H1 (cell line): ENCODE results near the gene WRAP73. TPM values are rescaled to one million over a fixed set of nuclear protein-coding genes. Genes with fewer than 3 reads are reported as not detected.

ENCODE experiments used
- BRCA1 ChIP-seq: IDR thresholded peaks from 2 replicates; pipeline ENCODE4 v1.6.1; 2012; ENCODE audit warnings: low read depth, low read length, improper control_type of control experiment
- YY1 ChIP-seq: IDR thresholded peaks from 2 replicates; pipeline ENCODE4 v1.6.1; 2011; ENCODE audit warnings: low read depth, mild to moderate bottlenecking, low read length
- polyA plus RNA-seq, 7 experiments: library from polyadenylated mRNA; depleted of rRNA in 3 of 7; stranded (reverse) in 5 of 7; unstranded in 2 of 7; fragments of >200 nt in 5 of 7; fragments of 200-250 nt in 2 of 7; gene quantifications; 1 replicate in 5 of 7; 2 replicates in 1 of 7; 4 replicates in 1 of 7; pipeline versions ENCODE4 v1.2.1 to v1.2.3, GENCODE V29; 2011 to 2013; ENCODE audit warnings: missing spikeins in 2 of 7, mixed read lengths in 2 of 7
- total RNA-seq: library from RNA; stranded (reverse); fragmentation: NEBNext Ultra II Directional; extraction: Animal tissue kit (Norgen Biotek cat#: 25700); gene quantifications from 2 replicates; pipeline ENCODE4 v1.2.1, GENCODE V29; 2021
- TF ChIP-seq, protein P1 (sequence below): fragments of 300-600 bp; sonication (generic); IDR thresholded peaks from 2 replicates; pipeline ENCODE4 v1.7.1; 2012; ENCODE audit warnings: low read length, moderate library complexity, mild to moderate bottlenecking, inconsistent platforms; ENCODE audit not compliant: insufficient replicate concordance
- TF ChIP-seq, protein P2 (sequence below), 3 experiments: IDR thresholded peaks; 1 replicate in 2 of 3; 2 replicates in 1 of 3; pipeline versions ENCODE4 v1.5.1 to v1.6.1; 2011; ENCODE audit warnings: low read length in 3 of 3, mild to moderate bottlenecking in 3 of 3, inconsistent platforms in 2 of 3, low read depth in 1 of 3, moderate library complexity in 1 of 3; ENCODE audit not compliant: insufficient read depth in 1 of 3; ENCODE audit errors: control extremely low read depth in 1 of 3
- TF ChIP-seq, protein P3 (sequence below): IDR thresholded peaks from 2 replicates; pipeline ENCODE4 v1.6.1; 2011; ENCODE audit warnings: low read depth, mild to moderate bottlenecking, low read length; ENCODE audit not compliant: insufficient read depth

WRAP73 gene
- total and polyA plus RNA-seq, 2 of the 8 experiments (the other 6 are each of a cell fraction or from before 2014, with no cell fraction given), result 30.3 to 50.7 TPM

DNA sequence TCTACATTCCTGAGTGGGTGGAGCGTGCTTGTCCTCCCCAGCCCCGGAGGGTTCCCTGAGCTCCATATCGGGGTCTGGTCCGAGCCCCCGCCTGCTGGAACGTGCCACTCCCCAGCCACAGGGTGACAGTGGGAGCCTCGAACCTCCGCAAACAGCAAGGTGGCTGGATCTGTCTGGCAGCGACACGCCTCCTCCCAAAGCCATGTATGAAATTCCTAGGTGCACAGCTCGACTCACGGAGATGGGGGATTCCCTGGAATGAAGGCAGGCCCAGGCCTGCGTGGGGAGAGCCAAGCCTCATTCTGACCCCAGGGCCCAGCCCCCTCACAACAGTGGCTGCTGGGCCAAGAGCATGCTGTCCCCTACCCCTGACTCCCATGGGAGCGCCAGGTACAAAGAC is 35.3 kb upstream of the WRAP73 start (continued):
- TF ChIP-seq, protein P1, sequence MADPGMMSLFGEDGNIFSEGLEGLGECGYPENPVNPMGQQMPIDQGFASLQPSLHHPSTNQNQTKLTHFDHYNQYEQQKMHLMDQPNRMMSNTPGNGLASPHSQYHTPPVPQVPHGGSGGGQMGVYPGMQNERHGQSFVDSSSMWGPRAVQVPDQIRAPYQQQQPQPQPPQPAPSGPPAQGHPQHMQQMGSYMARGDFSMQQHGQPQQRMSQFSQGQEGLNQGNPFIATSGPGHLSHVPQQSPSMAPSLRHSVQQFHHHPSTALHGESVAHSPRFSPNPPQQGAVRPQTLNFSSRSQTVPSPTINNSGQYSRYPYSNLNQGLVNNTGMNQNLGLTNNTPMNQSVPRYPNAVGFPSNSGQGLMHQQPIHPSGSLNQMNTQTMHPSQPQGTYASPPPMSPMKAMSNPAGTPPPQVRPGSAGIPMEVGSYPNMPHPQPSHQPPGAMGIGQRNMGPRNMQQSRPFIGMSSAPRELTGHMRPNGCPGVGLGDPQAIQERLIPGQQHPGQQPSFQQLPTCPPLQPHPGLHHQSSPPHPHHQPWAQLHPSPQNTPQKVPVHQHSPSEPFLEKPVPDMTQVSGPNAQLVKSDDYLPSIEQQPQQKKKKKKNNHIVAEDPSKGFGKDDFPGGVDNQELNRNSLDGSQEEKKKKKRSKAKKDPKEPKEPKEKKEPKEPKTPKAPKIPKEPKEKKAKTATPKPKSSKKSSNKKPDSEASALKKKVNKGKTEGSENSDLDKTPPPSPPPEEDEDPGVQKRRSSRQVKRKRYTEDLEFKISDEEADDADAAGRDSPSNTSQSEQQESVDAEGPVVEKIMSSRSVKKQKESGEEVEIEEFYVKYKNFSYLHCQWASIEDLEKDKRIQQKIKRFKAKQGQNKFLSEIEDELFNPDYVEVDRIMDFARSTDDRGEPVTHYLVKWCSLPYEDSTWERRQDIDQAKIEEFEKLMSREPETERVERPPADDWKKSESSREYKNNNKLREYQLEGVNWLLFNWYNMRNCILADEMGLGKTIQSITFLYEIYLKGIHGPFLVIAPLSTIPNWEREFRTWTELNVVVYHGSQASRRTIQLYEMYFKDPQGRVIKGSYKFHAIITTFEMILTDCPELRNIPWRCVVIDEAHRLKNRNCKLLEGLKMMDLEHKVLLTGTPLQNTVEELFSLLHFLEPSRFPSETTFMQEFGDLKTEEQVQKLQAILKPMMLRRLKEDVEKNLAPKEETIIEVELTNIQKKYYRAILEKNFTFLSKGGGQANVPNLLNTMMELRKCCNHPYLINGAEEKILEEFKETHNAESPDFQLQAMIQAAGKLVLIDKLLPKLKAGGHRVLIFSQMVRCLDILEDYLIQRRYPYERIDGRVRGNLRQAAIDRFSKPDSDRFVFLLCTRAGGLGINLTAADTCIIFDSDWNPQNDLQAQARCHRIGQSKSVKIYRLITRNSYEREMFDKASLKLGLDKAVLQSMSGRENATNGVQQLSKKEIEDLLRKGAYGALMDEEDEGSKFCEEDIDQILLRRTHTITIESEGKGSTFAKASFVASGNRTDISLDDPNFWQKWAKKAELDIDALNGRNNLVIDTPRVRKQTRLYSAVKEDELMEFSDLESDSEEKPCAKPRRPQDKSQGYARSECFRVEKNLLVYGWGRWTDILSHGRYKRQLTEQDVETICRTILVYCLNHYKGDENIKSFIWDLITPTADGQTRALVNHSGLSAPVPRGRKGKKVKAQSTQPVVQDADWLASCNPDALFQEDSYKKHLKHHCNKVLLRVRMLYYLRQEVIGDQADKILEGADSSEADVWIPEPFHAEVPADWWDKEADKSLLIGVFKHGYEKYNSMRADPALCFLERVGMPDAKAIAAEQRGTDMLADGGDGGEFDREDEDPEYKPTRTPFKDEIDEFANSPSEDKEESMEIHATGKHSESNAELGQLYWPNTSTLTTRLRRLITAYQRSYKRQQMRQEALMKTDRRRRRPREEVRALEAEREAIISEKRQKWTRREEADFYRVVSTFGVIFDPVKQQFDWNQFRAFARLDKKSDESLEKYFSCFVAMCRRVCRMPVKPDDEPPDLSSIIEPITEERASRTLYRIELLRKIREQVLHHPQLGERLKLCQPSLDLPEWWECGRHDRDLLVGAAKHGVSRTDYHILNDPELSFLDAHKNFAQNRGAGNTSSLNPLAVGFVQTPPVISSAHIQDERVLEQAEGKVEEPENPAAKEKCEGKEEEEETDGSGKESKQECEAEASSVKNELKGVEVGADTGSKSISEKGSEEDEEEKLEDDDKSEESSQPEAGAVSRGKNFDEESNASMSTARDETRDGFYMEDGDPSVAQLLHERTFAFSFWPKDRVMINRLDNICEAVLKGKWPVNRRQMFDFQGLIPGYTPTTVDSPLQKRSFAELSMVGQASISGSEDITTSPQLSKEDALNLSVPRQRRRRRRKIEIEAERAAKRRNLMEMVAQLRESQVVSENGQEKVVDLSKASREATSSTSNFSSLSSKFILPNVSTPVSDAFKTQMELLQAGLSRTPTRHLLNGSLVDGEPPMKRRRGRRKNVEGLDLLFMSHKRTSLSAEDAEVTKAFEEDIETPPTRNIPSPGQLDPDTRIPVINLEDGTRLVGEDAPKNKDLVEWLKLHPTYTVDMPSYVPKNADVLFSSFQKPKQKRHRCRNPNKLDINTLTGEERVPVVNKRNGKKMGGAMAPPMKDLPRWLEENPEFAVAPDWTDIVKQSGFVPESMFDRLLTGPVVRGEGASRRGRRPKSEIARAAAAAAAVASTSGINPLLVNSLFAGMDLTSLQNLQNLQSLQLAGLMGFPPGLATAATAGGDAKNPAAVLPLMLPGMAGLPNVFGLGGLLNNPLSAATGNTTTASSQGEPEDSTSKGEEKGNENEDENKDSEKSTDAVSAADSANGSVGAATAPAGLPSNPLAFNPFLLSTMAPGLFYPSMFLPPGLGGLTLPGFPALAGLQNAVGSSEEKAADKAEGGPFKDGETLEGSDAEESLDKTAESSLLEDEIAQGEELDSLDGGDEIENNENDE, result no peak
- TF ChIP-seq, protein P2, sequence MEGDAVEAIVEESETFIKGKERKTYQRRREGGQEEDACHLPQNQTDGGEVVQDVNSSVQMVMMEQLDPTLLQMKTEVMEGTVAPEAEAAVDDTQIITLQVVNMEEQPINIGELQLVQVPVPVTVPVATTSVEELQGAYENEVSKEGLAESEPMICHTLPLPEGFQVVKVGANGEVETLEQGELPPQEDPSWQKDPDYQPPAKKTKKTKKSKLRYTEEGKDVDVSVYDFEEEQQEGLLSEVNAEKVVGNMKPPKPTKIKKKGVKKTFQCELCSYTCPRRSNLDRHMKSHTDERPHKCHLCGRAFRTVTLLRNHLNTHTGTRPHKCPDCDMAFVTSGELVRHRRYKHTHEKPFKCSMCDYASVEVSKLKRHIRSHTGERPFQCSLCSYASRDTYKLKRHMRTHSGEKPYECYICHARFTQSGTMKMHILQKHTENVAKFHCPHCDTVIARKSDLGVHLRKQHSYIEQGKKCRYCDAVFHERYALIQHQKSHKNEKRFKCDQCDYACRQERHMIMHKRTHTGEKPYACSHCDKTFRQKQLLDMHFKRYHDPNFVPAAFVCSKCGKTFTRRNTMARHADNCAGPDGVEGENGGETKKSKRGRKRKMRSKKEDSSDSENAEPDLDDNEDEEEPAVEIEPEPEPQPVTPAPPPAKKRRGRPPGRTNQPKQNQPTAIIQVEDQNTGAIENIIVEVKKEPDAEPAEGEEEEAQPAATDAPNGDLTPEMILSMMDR (IDR thresholded peaks at IDR 0.05; ENCODE audit: control extremely low read depth in 1 of 3, insufficient read depth in 1 of 3, low read depth in 1 of 3, low read length in 3 of 3), result no peak
- TF ChIP-seq, protein P3, sequence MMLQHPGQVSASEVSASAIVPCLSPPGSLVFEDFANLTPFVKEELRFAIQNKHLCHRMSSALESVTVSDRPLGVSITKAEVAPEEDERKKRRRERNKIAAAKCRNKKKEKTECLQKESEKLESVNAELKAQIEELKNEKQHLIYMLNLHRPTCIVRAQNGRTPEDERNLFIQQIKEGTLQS, result no peak
- TF ChIP-seq YY1 (no peak), BRCA1 (no peak)
